H9 (cell line): Measurements from ENCODE around the gene AJAP1. TPM values are rescaled to one million over a fixed set of nuclear protein-coding genes. Genes with fewer than 3 reads are reported as not detected.

ENCODE experiments used
- DNase-seq: peaks from one replicate; pipeline ENCODE4 v3.0.0-alpha.2; 2017
- H2AFZ ChIP-seq: one replicate; pipeline ENCODE4 v1.6.1; 2013; ENCODE audit warnings: mild to moderate bottlenecking, low read length, control low read depth, moderate library complexity
- H2AK5ac ChIP-seq: 2 replicates; pipeline ENCODE4 v1.6.1; 2013; ENCODE audit warnings: low read length, control low read depth, mixed read lengths; ENCODE audit not compliant: insufficient read length
- H2BK120ac ChIP-seq: one replicate; pipeline ENCODE4 v1.6.1; 2013; ENCODE audit warnings: low read depth, mild to moderate bottlenecking, low read length, control low read depth, inconsistent platforms; ENCODE audit not compliant: poor library complexity, severe bottlenecking
- H2BK12ac ChIP-seq: 2 replicates; pipeline ENCODE4 v1.6.1; 2013; ENCODE audit warnings: low read length, control low read depth, mixed read lengths, low read depth; ENCODE audit not compliant: insufficient read length
- H2BK15ac ChIP-seq: 2 replicates; pipeline ENCODE4 v1.6.1; 2013; ENCODE audit warnings: low read depth, low read length, control low read depth
- H2BK20ac ChIP-seq: one replicate; pipeline ENCODE4 v1.6.1; 2013; ENCODE audit warnings: low read depth, mild to moderate bottlenecking, low read length, control low read depth, inconsistent platforms; ENCODE audit not compliant: poor library complexity, severe bottlenecking
- H2BK5ac ChIP-seq: 2 replicates; pipeline ENCODE4 v1.6.1; 2013; ENCODE audit warnings: low read length, control low read depth, mixed read lengths; ENCODE audit not compliant: insufficient read length
- H3K14ac ChIP-seq: 2 replicates; pipeline ENCODE4 v1.6.1; 2013; ENCODE audit warnings: low read length, control low read depth; ENCODE audit not compliant: insufficient read depth
- H3K18ac ChIP-seq: 2 replicates; pipeline ENCODE4 v1.6.1; 2013; ENCODE audit warnings: low read depth, mild to moderate bottlenecking, mixed read lengths, low read length, control low read depth; ENCODE audit not compliant: insufficient read length
- H3K23ac ChIP-seq: 2 replicates; pipeline ENCODE4 v1.6.1; 2013; ENCODE audit warnings: low read length, control low read depth, mixed read lengths, low read depth; ENCODE audit not compliant: insufficient read length
- H3K23me2 ChIP-seq: 2 replicates; pipeline ENCODE4 v1.6.1; 2013; ENCODE audit warnings: low read depth, mild to moderate bottlenecking, mixed read lengths, low read length, control low read depth; ENCODE audit not compliant: insufficient read length, poor library complexity, severe bottlenecking
- H3K27ac ChIP-seq: 2 replicates; pipeline ENCODE4 v1.5.1; 2013; ENCODE audit warnings: low read length, control low read depth, mixed read lengths, low read depth; ENCODE audit not compliant: insufficient read length
- H3K27me3 ChIP-seq: 2 replicates; pipeline ENCODE4 v1.6.1; 2013; ENCODE audit warnings: low read length, control low read depth, inconsistent platforms; ENCODE audit not compliant: insufficient read depth
- H3K4ac ChIP-seq: 2 replicates; pipeline ENCODE4 v1.6.1; 2013; ENCODE audit warnings: low read depth, mild to moderate bottlenecking, control low read depth, inconsistent platforms, low read length, moderate library complexity
- H3K4me1 ChIP-seq: 2 replicates; pipeline ENCODE4 v1.6.1; 2013; ENCODE audit warnings: low read length, control low read depth, inconsistent platforms; ENCODE audit not compliant: insufficient read depth
- H3K4me2 ChIP-seq: 2 replicates; pipeline ENCODE4 v1.6.1; 2013; ENCODE audit warnings: low read length, control low read depth, mixed read lengths; ENCODE audit not compliant: insufficient read length, insufficient read depth
- H3K56ac ChIP-seq: 2 replicates; pipeline ENCODE4 v1.6.1; 2013; ENCODE audit warnings: low read depth, mild to moderate bottlenecking, mixed read lengths, low read length, control low read depth; ENCODE audit not compliant: insufficient read length
- H3K79me1 ChIP-seq: 2 replicates; pipeline ENCODE4 v1.6.1; 2013; ENCODE audit warnings: low read depth, mild to moderate bottlenecking, moderate library complexity, low read length, control low read depth, inconsistent platforms; ENCODE audit not compliant: insufficient read depth, poor library complexity, severe bottlenecking
- H3K79me2 ChIP-seq: 2 replicates; pipeline ENCODE4 v1.6.1; 2013; ENCODE audit warnings: low read length, control low read depth, inconsistent platforms; ENCODE audit not compliant: insufficient read depth
- H3K9ac ChIP-seq: 2 replicates; pipeline ENCODE4 v1.6.1; 2013; ENCODE audit warnings: low read length, control low read depth, mixed read lengths; ENCODE audit not compliant: insufficient read length; ENCODE audit errors: extremely low read depth
- H3K9me3 ChIP-seq: one replicate; pipeline ENCODE4 v1.6.1; 2013; ENCODE audit warnings: low read depth, low read length, inconsistent platforms; ENCODE audit not compliant: control insufficient read depth
- H3T11ph ChIP-seq: one replicate; pipeline ENCODE4 v1.6.1; 2013; ENCODE audit warnings: mild to moderate bottlenecking, low read length, control low read depth, inconsistent platforms
- H4K20me1 ChIP-seq: one replicate; pipeline ENCODE4 v1.6.1; 2013; ENCODE audit not compliant: control insufficient read depth, insufficient read length, insufficient read depth
- H4K5ac ChIP-seq: 2 replicates; pipeline ENCODE4 v1.6.1; 2013; ENCODE audit warnings: low read depth, mild to moderate bottlenecking, mixed read lengths, low read length, control low read depth; ENCODE audit not compliant: insufficient read length
- H4K8ac ChIP-seq: replicated peaks from 2 replicates; pipeline ENCODE4 v1.6.1; 2013; ENCODE audit warnings: low read length, control low read depth, mixed read lengths, low read depth; ENCODE audit not compliant: insufficient read length
- H4K91ac ChIP-seq: 2 replicates; pipeline ENCODE4 v1.6.1; 2013; ENCODE audit warnings: low read depth, mild to moderate bottlenecking, moderate library complexity, mixed read lengths, low read length, control low read depth; ENCODE audit not compliant: insufficient read length
- H3K27ac Mint-ChIP-seq, 3 experiments: 2 replicates in 2 of 3; 3 replicates in 1 of 3; pipeline ENCODE4 v1.8.0; 2020 to 2021; ENCODE audit warnings: mixed read lengths in 3 of 3, mild to moderate bottlenecking in 1 of 3, moderate library complexity in 1 of 3
- H3K27me3 Mint-ChIP-seq: 2 replicates; pipeline ENCODE4 v1.8.0; 2021; ENCODE audit warnings: low read depth, mild to moderate bottlenecking, moderate library complexity, mixed read lengths
- H3K36me3 Mint-ChIP-seq, 3 experiments: 2 replicates in 2 of 3; 3 replicates in 1 of 3; pipeline ENCODE4 v1.8.0; 2020 to 2021; ENCODE audit warnings: low read depth in 3 of 3, mixed read lengths in 3 of 3; ENCODE audit not compliant: insufficient read depth in 1 of 3
- H3K4me1 Mint-ChIP-seq, 2 experiments: 2 replicates each; pipeline ENCODE4 v1.8.0; 2020; ENCODE audit warnings: mixed read lengths in 2 of 2
- H3K4me3 Mint-ChIP-seq, 2 experiments: 2 replicates in 1 of 2; 3 replicates in 1 of 2; pipeline ENCODE4 v1.8.0; 2020 to 2021; ENCODE audit warnings: mild to moderate bottlenecking in 2 of 2, mixed read lengths in 2 of 2, moderate library complexity in 1 of 2
- H3K9me3 Mint-ChIP-seq, 2 experiments: 2 replicates in 1 of 2; 3 replicates in 1 of 2; pipeline ENCODE4 v1.8.0; 2020; ENCODE audit warnings: mild to moderate bottlenecking in 2 of 2, mixed read lengths in 2 of 2, moderate library complexity in 1 of 2
- WGBS: extraction: QIAGEN DNeasy Blood & Tissue Kit; methylation state at CpG from one replicate; pipeline ENCODE4 v1.1.7; 2013; ENCODE audit warnings: missing lambda C conversion rate, low lambda C conversion rate, mixed read lengths; ENCODE audit not compliant: insufficient read length; ENCODE audit errors: extremely low coverage; 5-methylcytosine and 5-hydroxymethylcytosine counted together
- total RNA-seq: library from RNA; stranded (reverse); gene quantifications from 2 replicates; pipeline ENCODE4 v1.2.1, GENCODE V29; 2021
- TF ChIP-seq, protein P1 (sequence below): fragments of 200-600 bp; sonication (generic); conservative IDR thresholded peaks from 3 replicates; pipeline ENCODE4 v1.8.0; 2021; ENCODE audit warnings: antibody characterized with exemption, mild to moderate bottlenecking

AJAP1 gene
- total RNA-seq, 1 experiment from 2014 or later = 8.6 TPM

DNA sequence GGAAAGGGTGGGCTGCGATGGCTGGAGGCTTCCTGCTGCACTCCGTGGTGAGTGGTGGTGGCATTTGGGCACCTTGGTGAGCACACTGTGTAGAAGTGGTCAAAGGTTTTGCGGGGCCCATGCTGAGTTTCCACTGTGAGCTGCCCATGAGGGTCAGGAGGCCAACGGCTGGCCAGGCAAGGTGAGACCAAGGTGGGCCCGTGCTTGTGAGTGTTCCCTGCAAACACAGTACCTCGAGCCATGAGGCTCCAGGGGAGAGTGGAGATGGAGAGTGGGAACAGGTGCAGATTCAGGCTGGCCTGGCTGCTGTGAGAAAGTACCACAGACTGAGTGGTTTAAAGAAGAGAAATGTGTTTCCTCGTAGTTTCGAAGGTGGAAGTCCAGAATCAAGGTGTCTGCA lies 40.8 kb downstream of the AJAP1 start:
- H2BK15ac ChIP-seq = no peak overlapping the region
- DNase-seq = no peak
- H3K4me2 ChIP-seq = no peak overlapping the region
- no peaks in the 10 kb centered on the region for H3K9me3 ChIP-seq
- no peak overlapping the region for H4K8ac ChIP-seq
- H2BK120ac ChIP-seq = no peak overlapping the region
- H2AK5ac ChIP-seq = no peak overlapping the region
- TF ChIP-seq, protein P1, sequence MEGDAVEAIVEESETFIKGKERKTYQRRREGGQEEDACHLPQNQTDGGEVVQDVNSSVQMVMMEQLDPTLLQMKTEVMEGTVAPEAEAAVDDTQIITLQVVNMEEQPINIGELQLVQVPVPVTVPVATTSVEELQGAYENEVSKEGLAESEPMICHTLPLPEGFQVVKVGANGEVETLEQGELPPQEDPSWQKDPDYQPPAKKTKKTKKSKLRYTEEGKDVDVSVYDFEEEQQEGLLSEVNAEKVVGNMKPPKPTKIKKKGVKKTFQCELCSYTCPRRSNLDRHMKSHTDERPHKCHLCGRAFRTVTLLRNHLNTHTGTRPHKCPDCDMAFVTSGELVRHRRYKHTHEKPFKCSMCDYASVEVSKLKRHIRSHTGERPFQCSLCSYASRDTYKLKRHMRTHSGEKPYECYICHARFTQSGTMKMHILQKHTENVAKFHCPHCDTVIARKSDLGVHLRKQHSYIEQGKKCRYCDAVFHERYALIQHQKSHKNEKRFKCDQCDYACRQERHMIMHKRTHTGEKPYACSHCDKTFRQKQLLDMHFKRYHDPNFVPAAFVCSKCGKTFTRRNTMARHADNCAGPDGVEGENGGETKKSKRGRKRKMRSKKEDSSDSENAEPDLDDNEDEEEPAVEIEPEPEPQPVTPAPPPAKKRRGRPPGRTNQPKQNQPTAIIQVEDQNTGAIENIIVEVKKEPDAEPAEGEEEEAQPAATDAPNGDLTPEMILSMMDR = no peak
- no peak overlapping the region for H3K56ac ChIP-seq
- H3K27ac ChIP-seq = no peak overlapping the region
- Mint-ChIP-seq H3K9me3 (peaks cover 0 to 7% of the 10 kb centered on the region in 2 experiments; a peak in 3 of 5 replicates), H3K36me3 (peaks cover 0 to 10% (median 0%) of the 10 kb centered on the region in 3 experiments; a peak in 3 of 7 replicates), H3K4me3 (no peak overlapping the region), H3K27ac (no peak overlapping the region; a peak in 1 of 7 replicates), H3K27me3 (peaks cover 14% of the 10 kb centered on the region), H3K4me1 (peaks cover under 1 to 10% of the 10 kb centered on the region in 2 experiments; a peak in 3 of 4 replicates)
- H3K23me2 ChIP-seq = no peaks in the 10 kb centered on the region
- no peak overlapping the region for H3T11ph ChIP-seq
- no peaks in the 10 kb centered on the region for H3K27me3 ChIP-seq
- H3K4me1 ChIP-seq = no peaks in the 10 kb centered on the region
- H2BK5ac ChIP-seq = no peak overlapping the region
- no peak overlapping the region for H4K91ac ChIP-seq
- H4K20me1 ChIP-seq = no peaks in the 10 kb centered on the region
- no peak overlapping the region for H3K23ac ChIP-seq
- no peak overlapping the region; the same call in 1 of the 2 replicates for H3K14ac ChIP-seq
- H2BK20ac ChIP-seq = no peak overlapping the region
- H3K9ac ChIP-seq = no peak overlapping the region
- no peak overlapping the region for H2BK12ac ChIP-seq
- no peak overlapping the region for H4K5ac ChIP-seq
- H2AFZ ChIP-seq = no peak overlapping the region
- H3K18ac ChIP-seq = no peak overlapping the region
- no peaks in the 10 kb centered on the region for H3K79me1 ChIP-seq
- no CpG with 5 or more reads among the region's 8 CpGs for WGBS
- no peak overlapping the region for H3K4ac ChIP-seq
- H3K79me2 ChIP-seq = no peaks in the 10 kb centered on the region
